DMS79 (cell line): ENCODE data around the gene RAD51B.

Experiments used
- DNase-seq: peaks from one replicate; lab custom pipeline; 2025; lab: John Stamatoyannopoulos, UW

Gene RAD51B

DNA sequence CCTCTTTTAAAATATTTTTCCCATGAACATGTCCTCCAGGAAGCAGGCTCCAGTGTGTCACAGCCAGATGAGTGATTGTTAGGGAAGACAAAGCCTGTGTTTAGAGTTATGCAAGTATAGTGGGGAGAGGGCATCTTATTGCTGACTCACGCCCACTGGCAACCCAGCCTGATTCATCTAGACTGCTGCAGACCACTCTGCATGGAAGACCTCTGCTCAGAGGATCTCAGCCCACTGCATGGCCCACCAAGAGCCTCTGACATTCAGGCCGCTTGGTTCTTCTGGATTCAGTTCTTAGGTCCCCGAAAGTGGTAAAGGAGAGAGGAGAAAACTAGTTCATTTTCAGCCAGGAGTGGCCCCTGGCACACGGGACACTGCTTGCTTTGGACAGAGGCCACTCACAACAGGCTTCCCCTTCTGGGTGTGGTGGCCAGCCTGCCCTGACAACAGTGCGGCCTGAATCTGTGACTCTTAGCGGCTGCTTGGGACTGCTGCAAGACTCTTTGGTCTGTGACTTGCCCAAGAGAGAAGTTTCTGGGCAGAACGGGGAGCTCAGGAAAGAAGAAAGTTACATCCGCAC lies 707.0 kb downstream of the RAD51B start:
- no peak for DNase-seq

DNA sequence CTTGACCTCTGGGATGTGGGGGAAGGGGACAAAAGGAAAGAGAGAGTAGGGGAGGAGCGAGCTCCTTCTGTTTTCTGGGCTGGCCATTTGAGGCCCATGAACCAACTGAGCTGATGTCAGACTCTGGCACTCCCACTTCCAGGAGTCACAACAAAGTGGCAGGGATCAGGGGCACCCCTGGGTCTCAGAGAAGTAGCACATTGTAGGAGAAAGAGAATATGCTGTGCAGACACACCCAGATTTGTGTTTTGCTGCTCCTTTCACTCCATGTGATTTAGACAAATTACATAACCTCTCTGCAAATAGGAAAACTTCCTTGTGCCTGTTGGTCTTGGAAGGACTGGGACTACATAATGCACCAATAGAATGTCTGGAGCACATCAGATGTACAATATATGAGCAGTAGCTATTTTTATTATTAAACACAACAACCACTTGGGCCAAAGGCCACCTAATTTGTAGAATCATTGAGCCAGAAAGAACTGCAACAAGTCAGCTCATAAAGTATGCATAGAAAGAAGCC lies 707.8 kb downstream of the RAD51B start:
- no peak for DNase-seq

- no peak for DNase-seq
Measured at GRCh38 chr14:68528040-68528687, 708.6 kb downstream of the RAD51B start.

DNA sequence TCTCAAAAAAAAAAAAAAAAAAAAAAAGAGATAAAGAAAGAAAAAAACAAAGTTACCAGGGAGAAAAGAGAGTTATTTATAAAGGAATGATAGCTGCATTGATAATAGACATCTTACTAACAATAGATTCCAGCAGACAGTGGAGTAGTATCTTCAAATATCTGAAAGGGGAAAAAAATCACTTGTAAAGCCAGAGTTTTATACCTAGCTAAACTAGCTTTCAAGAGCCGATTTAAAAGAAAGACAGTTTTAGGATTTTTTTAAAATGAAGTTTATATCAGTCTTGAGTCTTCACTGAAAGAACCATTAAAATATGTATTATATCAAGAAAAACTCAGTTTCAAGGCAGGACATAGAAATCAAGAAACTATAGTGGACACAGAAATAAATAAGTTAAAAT lies 710.9 kb downstream of the RAD51B start:
- no peak for DNase-seq

- DNase-seq, result no peak
Measured at GRCh38 chr14:68532496-68532895, 712.9 kb downstream of the RAD51B start.

- no peak for DNase-seq
Measured at GRCh38 chr14:68534276-68534675, 714.7 kb downstream of the RAD51B start.

- no peak for DNase-seq
Measured at GRCh38 chr14:68535404-68536017, 715.9 kb downstream of the RAD51B start.

DNA sequence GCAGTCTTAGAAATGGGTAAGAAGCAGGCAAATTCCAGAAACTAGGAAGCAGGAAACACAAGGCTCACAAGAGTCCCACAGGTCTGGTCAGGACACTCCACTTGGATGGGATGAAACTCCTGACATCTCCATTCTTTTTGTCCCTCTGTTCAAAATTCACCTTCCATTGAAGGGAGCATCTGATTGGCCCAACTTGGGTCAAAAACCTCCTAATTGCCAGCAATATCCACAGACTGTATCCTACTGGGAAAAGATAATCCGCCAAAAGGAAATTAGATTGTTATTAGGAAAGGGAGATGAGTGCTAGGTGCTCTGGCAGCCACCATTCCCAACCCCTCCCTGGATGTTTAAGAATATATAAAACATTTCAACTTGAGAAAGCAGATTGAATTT lies 716.4 kb downstream of the RAD51B start:
- no peak for DNase-seq

- no peak for DNase-seq
Measured at GRCh38 chr14:68538639-68539038, 719.1 kb downstream of the RAD51B start.

GRCh38 chr14:68539241-68539737 lies 719.7 kb downstream of the RAD51B start:
- DNase-seq, result no peak

GRCh38 chr14:68539789-68540188 lies 720.2 kb downstream of the RAD51B start:
- DNase-seq, result no peak

GRCh38 chr14:68541178-68541896 lies 721.8 kb downstream of the RAD51B start:
- peak; percentile 21 for DNase-seq

DNA sequence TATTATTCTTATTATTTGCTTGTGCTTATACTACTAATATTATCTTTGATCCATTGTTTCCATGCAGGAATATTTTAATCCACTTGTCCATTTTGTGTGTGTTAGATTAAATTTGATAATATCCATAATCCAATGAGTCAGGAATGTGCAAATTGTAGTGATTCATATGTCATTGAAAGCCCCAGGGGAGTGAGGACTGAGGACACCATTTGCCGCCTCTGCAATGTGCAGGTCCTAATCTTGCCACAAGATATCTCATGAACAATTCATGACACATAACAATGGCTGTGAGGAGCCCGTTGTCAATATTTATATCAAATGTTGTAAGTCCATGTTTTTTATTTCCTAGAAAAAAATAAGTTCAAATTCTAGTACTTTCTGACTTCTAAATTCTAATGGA lies 722.8 kb downstream of the RAD51B start:
- no peak for DNase-seq

GRCh38 chr14:68543516-68543915 lies 723.9 kb downstream of the RAD51B start:
- no peak for DNase-seq

GRCh38 chr14:68544081-68544892 lies 724.7 kb downstream of the RAD51B start:
- no peak for DNase-seq

DNA sequence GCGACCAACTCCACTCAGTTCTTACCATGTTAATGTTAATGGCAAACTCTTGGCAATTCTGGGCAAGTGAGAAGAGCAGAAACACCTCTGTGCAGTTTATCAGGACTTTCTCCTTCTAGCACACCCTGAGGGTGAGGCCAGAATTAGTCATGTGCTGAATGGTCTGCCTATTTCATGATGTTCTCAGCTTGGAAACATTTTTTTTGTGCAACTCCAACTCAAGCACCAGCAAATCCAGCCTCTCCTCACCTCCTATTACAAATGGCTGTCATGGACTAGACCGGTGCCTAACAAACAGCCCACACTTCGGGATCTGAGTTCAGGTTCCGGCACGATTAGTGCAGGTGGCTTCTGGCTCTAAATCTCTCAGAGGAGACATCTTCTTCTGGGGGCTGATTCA lies 727.3 kb downstream of the RAD51B start:
- no peak for DNase-seq

- no peak for DNase-seq
Measured at GRCh38 chr14:68547305-68548193, 728.0 kb downstream of the RAD51B start.

DNA sequence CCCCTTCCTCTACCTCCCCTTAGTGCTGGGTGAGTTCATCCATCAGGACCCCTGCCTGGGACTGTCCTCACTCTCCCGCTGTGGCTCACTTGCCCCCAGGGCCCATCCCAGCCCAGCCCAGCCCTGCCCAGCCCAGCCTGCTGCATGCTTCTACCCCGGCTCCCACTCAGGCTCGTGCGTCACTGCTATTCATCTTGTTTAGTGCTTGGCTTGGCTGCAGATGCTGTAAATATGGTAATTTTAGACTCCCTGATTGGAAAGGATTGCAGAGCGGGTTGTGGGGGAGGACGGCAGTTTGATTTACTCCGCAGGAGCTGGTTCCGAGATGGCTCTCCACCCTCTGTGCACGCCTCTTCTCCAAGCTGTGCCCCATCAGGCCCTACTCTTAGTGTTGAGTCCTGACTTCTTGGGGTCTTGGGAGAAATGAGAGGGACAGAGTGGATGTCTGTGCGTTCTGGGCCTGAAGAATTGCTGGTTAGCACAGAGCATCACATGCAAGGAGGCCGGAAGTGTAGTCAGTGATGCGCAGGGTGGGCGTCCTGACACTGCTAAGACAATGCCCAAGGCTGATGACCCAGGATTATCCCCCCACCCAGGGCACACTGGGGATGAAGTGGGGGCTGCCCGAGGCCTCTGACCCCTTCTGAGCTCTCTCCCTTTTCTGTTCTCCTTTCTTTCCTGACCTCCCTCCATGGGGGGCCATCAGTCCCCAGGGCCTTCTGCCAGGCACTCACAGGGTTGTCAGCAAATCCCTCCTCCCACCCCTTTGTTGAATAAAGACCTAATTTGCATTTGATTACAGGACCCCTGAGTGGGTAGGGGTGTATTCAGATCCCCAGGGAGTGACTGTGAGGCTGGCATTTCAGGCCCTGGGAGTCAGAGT lies 728.9 kb downstream of the RAD51B start:
- DNase-seq, result no peak

DNA sequence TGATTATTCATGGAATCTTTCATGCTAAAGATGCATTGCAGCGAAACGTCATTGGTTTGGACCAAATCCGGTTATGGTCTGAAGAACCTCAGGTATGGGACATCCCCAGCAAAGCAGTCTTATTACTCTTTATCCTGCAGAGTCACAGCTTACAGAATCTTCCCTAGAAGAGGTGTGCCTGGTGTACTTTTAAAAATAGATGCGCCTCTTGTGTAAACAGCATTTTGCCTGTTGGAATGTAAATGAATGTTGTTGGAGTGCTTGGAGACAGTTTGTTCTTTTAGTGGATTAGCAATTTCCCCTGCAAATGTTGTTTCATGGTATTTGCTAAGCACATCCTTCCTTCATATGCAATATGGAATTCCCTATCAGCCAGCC lies 730.7 kb downstream of the RAD51B start:
- DNase-seq, result no peak
